Measurements from ENCODE around the gene DNASE1L2.

Gene DNASE1L2

GRCh38 chr16:2284797-2285576, 48.7 kb downstream of the DNASE1L2 start (continued):
- TF ChIP-seq KLF7 (tag by site-specific recombination; IDR thresholded peaks at IDR 0.05; ENCODE audit: borderline replicate concordance) (no peak), SCRT1 (tag by site-specific recombination; IDR thresholded peaks at IDR 0.05; ENCODE audit: borderline replicate concordance) (no peak), MEIS1 (CRISPR knock-in tag; IDR thresholded peaks at IDR 0.05; ENCODE audit: borderline replicate concordance) (no peak), ZNF639 (tag by site-specific recombination; IDR thresholded peaks at IDR 0.05) (no peak), ZNF19 (tag by site-specific recombination; IDR thresholded peaks at IDR 0.05; ENCODE audit: low read depth) (no peak), ZNF830 (tag by site-specific recombination; IDR thresholded peaks at IDR 0.05; ENCODE audit: low read depth) (no peak), ZNF292 (tag by site-specific recombination; IDR thresholded peaks at IDR 0.05; ENCODE audit: borderline replicate concordance, low read depth) (no peak)
- TF ChIP-seq, protein P1, sequence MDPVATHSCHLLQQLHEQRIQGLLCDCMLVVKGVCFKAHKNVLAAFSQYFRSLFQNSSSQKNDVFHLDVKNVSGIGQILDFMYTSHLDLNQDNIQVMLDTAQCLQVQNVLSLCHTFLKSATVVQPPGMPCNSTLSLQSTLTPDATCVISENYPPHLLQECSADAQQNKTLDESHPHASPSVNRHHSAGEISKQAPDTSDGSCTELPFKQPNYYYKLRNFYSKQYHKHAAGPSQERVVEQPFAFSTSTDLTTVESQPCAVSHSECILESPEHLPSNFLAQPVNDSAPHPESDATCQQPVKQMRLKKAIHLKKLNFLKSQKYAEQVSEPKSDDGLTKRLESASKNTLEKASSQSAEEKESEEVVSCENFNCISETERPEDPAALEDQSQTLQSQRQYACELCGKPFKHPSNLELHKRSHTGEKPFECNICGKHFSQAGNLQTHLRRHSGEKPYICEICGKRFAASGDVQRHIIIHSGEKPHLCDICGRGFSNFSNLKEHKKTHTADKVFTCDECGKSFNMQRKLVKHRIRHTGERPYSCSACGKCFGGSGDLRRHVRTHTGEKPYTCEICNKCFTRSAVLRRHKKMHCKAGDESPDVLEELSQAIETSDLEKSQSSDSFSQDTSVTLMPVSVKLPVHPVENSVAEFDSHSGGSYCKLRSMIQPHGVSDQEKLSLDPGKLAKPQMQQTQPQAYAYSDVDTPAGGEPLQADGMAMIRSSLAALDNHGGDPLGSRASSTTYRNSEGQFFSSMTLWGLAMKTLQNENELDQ (tag by site-specific recombination; IDR thresholded peaks at IDR 0.05; ENCODE audit: low read depth) = no peak
- TF ChIP-seq, protein P2, sequence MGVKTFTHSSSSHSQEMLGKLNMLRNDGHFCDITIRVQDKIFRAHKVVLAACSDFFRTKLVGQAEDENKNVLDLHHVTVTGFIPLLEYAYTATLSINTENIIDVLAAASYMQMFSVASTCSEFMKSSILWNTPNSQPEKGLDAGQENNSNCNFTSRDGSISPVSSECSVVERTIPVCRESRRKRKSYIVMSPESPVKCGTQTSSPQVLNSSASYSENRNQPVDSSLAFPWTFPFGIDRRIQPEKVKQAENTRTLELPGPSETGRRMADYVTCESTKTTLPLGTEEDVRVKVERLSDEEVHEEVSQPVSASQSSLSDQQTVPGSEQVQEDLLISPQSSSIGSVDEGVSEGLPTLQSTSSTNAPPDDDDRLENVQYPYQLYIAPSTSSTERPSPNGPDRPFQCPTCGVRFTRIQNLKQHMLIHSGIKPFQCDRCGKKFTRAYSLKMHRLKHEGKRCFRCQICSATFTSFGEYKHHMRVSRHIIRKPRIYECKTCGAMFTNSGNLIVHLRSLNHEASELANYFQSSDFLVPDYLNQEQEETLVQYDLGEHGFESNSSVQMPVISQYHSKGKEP (tag by site-specific recombination; IDR thresholded peaks at IDR 0.05) = no peak
- TF ChIP-seq, protein P3, sequence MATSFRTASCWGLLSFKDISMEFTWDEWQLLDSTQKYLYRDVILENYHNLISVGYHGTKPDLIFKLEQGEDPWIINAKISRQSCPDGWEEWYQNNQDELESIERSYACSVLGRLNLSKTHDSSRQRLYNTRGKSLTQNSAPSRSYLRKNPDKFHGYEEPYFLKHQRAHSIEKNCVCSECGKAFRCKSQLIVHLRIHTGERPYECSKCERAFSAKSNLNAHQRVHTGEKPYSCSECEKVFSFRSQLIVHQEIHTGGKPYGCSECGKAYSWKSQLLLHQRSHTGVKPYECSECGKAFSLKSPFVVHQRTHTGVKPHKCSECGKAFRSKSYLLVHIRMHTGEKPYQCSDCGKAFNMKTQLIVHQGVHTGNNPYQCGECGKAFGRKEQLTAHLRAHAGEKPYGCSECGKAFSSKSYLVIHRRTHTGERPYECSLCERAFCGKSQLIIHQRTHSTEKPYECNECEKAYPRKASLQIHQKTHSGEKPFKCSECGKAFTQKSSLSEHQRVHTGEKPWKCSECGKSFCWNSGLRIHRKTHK (tag by site-specific recombination; IDR thresholded peaks at IDR 0.05) = no peak

- Histone ChIP-seq H3K27ac (ENCODE audit: extremely low read depth, low read depth, low read length) (no peak overlapping the region), H3K9me3 (ENCODE audit: control insufficient read depth, insufficient read depth, low read depth, low read length) (no peaks in the 10 kb centered on the region), H3K4me1 (ENCODE audit: control insufficient read depth, insufficient read depth, low read length) (no peaks in the 10 kb centered on the region), H3K4me3 (ENCODE audit: low read depth, low read length) (no peak overlapping the region), H3K36me3 (ENCODE audit: control insufficient read depth in 2 of 2, insufficient read depth in 1 of 2, low read length in 2 of 2) (peaks cover 3 to 36% of the 10 kb centered on the region in 2 experiments; a peak in 2 of 3 replicates)
- ChIA-PET POLR2A (no interaction called here), CTCF (no interaction called here)
- TF ChIP-seq ZNF677 (tag by site-specific recombination; IDR thresholded peaks at IDR 0.05) (no peak), ZNF521 (tag by site-specific recombination; IDR thresholded peaks at IDR 0.05) (no peak), ZNF324 (tag by site-specific recombination; IDR thresholded peaks at IDR 0.05) (no peak), ZFP3 (tag by site-specific recombination; IDR thresholded peaks at IDR 0.05; ENCODE audit: low read depth) (no peak)
- TF ChIP-seq, protein P4, sequence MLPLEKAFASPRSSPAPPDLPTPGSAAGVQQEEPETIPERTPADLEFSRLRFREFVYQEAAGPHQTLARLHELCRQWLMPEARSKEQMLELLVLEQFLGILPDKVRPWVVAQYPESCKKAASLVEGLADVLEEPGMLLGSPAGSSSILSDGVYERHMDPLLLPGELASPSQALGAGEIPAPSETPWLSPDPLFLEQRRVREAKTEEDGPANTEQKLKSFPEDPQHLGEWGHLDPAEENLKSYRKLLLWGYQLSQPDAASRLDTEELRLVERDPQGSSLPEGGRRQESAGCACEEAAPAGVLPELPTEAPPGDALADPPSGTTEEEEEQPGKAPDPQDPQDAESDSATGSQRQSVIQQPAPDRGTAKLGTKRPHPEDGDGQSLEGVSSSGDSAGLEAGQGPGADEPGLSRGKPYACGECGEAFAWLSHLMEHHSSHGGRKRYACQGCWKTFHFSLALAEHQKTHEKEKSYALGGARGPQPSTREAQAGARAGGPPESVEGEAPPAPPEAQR (tag by site-specific recombination; IDR thresholded peaks at IDR 0.05) = no peak
These were observed 49.5 kb downstream of the DNASE1L2 start for GRCh38 chr16:2285731-2286191.

Data from HEK293 (cell line).